ENCODE measurements around the gene MFSD12. TPM values are rescaled to one million over a fixed set of nuclear protein-coding genes. Genes with fewer than 3 reads are reported as not detected.

The MFSD12 gene
- total RNA-seq, 1 donor from 2014 or later, result 76.9 TPM

DNA sequence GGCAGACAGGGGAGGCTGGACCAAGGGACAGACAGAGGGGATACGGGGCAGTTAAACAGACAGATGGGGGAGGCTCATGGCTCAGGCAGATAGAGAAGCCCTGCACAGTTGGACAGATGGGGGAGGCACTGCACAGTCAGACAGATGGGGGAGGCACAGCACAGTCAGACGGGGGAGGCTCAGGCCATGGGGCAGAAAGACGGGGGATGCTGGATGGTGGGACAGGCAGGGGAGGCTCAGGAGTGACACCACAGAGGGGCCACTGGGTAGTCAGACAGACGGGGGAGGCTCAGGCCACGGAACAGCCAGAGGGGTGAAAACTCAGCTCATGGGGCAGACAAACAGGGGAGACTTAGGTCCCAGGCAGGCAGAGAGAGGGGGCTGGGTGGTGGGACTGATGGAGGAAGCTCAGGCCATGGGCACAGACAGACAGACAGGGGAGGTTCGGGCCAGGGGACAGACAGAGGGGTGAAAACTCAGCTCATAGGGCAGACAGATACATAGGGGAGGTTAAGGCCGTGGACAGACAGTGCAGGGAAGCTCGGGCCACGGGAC is 886 bp downstream of the MFSD12 start:
- intact Hi-C loops (cut with micrococcal nuclease), result loop anchor here (2.0 to 10.0 kb wide), 5 partner anchors 49 to 508 kb away; partner anchors contain the start of genes APBA3, CACTIN, FZR1 and MRPL54
- ChIA-PET POLR2A (interaction anchor here (0.5 to 3.0 kb wide), 12 partner anchors 10 to 1963 kb away, joined by 3 to 13 read pairs (median 4); partner anchors contain the start of gene MRPL54), CTCF (interaction anchor here (1.0 to 6.0 kb wide), 3 partner anchors 11 to 109 kb away, joined by 3 to 37 read pairs (median 3); partner anchors contain the start of gene GIPC3)
- H3K4me1 Mint-ChIP-seq, result peaks cover 64% of the 10 kb centered on the region
- ATAC-seq (ENCODE audit: low read depth) (no peak), DNase-seq (no peak)
- H3K27me3 Mint-ChIP-seq, result no peaks in the 10 kb centered on the region
- H3K36me3 Mint-ChIP-seq (ENCODE audit: low read depth), result peaks cover 6% of the 10 kb centered on the region
- H3K9me3 Mint-ChIP-seq, result no peaks in the 10 kb centered on the region
- H3K27ac Mint-ChIP-seq, result peak overlapping the region; percentile 81
- peak overlapping the region; percentile 89 for H3K4me3 Mint-ChIP-seq
- TF ChIP-seq, protein P1, sequence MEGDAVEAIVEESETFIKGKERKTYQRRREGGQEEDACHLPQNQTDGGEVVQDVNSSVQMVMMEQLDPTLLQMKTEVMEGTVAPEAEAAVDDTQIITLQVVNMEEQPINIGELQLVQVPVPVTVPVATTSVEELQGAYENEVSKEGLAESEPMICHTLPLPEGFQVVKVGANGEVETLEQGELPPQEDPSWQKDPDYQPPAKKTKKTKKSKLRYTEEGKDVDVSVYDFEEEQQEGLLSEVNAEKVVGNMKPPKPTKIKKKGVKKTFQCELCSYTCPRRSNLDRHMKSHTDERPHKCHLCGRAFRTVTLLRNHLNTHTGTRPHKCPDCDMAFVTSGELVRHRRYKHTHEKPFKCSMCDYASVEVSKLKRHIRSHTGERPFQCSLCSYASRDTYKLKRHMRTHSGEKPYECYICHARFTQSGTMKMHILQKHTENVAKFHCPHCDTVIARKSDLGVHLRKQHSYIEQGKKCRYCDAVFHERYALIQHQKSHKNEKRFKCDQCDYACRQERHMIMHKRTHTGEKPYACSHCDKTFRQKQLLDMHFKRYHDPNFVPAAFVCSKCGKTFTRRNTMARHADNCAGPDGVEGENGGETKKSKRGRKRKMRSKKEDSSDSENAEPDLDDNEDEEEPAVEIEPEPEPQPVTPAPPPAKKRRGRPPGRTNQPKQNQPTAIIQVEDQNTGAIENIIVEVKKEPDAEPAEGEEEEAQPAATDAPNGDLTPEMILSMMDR (IDR thresholded peaks at IDR 0.05), result no peak

DNA sequence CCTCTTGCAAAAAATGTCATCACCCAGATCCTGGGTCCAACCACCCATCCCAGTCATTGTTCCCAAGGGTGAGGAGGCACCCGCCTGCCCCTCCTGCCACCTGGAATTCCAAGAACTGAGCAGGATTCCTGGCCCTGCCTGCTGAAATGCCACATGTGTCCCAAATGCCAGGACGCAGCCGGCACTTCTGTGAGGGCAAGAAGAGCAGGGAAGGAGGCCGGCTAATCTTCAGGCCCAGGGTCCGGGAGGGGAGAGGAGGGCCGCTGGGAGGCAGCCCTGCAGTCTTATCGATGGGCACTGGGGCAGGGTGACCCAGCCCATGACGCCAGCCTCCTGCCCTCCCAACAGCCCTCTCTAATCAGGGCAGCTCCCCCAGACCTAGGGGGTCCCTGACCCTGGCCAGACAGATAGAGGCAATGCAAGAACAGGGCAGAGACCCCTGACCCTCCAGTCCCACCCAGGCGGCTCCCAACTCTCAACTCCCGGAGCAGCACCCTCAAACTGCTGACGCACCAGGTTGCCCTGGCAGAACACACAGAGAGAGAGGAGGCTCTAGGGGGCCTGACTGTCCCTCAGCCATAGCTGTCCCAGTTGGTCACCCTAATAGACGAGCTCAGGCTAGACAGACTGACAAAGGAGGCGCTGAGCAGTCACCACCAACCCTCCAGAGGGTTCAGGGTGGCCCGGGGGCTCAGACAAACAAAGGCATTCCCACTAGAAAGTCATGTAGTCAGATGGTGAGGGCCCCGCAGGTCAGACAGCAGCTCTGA is 1.5 kb downstream of the MFSD12 start:
- Mint-ChIP-seq H3K9me3 (no peaks in the 10 kb centered on the region), H3K27ac (peak overlapping the region; percentile 81), H3K4me1 (peaks cover 67% of the 10 kb centered on the region), H3K27me3 (no peaks in the 10 kb centered on the region), H3K36me3 (ENCODE audit: low read depth) (peaks cover 7% of the 10 kb centered on the region), H3K4me3 (peak overlapping the region; percentile 89)
- TF ChIP-seq, protein P1 (IDR thresholded peaks at IDR 0.05), result no peak
- intact Hi-C loops (cut with micrococcal nuclease), result loop anchor here (2.0 to 10.0 kb wide), 5 partner anchors 49 to 509 kb away; partner anchors contain the start of genes APBA3, CACTIN, FZR1 and MRPL54
- POLR2A ChIA-PET, result interaction anchor here (0.5 to 3.0 kb wide), 10 partner anchors 9 to 1963 kb away, joined by 3 to 13 read pairs (median 4); partner anchors contain the start of gene MRPL54
- no peak for DNase-seq
- CTCF ChIA-PET, result interaction anchor here (6.0 kb wide), 1 partner anchor 10 kb away, joined by 37 read pairs; no protein-coding TSS in a partner anchor
- no peak for ATAC-seq (ENCODE audit: low read depth)

DNA sequence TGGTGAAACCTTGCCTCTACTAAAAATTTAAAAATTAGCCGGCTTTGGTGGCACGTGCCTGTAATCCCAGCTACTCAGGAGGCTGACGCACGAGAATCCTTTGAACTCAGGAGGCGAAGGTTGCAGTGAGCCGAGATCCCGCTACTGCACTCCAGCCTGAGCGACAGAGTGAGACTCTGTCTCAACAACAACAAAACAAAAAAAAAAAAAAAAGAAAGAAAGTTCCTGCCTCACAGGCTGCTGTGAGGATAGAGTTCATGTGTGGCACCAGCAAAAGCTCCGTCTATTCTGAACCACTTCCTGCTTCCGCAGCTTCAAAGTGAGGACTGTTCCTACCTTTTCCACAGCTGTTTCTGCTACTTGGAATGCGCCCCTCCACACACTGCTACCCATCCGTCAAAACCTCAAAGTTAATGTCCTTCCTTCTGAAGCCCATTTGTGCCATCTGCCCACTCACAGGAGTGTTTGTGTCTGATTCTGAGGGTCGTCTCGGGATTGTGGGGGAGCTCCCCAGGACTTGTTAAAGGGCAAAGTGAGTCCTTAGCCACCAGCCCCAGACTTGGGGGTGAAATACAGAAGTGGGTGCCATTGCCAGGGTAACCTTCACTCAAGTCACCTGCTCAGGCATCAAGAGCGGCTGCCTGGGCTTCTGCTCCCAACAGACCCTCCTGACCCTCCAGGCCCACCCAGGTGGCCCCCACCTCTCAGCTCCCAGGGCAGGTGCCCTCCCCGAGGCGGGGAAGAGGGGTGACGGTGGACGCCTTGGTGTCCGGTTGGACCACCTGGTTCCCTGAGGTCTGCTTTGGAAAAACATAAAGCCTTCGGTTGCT is 2.9 kb downstream of the MFSD12 start:
- Mint-ChIP-seq H3K27ac (peak overlapping the region; percentile 86), H3K4me1 (peaks cover 65% of the 10 kb centered on the region), H3K9me3 (no peaks in the 10 kb centered on the region), H3K36me3 (ENCODE audit: low read depth) (peaks cover 11% of the 10 kb centered on the region), H3K4me3 (peak overlapping the region; percentile 71), H3K27me3 (no peaks in the 10 kb centered on the region)
- ATAC-seq (ENCODE audit: low read depth) (no peak), DNase-seq (no peak)
- TF ChIP-seq, protein P1 (IDR thresholded peaks at IDR 0.05), result no peak
- ChIA-PET POLR2A (interaction anchor here (0.8 to 1.5 kb wide), 5 partner anchors 10 to 38 kb away, joined by 3 to 13 read pairs (median 4); partner anchors contain the start of gene HMG20B), CTCF (interaction anchor here (0.7 to 6.0 kb wide), 2 partner anchors 9 to 11 kb away, joined by 4 to 37 read pairs; no protein-coding TSS in a partner anchor)
- intact Hi-C loops (cut with micrococcal nuclease), result loop anchor here (5.0 to 10.0 kb wide), 4 partner anchors 47 to 510 kb away; partner anchors contain the start of genes APBA3, FZR1, MRPL54 and TBXA2R

DNA sequence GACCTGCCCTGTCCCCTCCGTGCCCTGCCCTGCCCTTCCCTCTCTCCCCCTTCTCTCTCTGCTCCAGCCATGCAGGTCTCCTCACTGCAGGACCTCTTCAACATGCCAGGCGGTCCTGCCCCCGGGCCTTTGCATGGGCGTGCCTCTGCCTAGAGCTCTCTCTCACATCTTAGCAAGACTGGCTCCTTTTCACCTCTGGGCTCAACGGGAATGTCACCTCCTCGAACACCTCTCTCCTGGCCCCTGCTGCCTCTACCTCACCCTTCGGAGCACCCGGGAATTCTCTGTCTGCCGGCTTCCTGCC is 5.6 kb downstream of the MFSD12 start:
- peak overlapping the region; percentile 9 for H3K27ac Mint-ChIP-seq
- no peaks in the 10 kb centered on the region for H3K9me3 Mint-ChIP-seq
- ATAC-seq (ENCODE audit: low read depth) (no peak), DNase-seq (no peak)
- intact Hi-C loops (cut with micrococcal nuclease), result loop anchor here (10.0 kb wide), 1 partner anchor 513 kb away; the partner anchor contains the start of gene ZBTB7A
- POLR2A ChIA-PET, result interaction anchor here (0.7 to 0.9 kb wide), 3 partner anchors 21 to 429 kb away, joined by 3 to 6 read pairs (median 6); partner anchors contain the start of genes FZR1 and HMG20B
- peaks cover 20% of the 10 kb centered on the region for H3K36me3 Mint-ChIP-seq (ENCODE audit: low read depth)
- no peak overlapping the region for H3K4me3 Mint-ChIP-seq
- H3K27me3 Mint-ChIP-seq, result no peaks in the 10 kb centered on the region
- CTCF ChIA-PET, result no interaction called here
- H3K4me1 Mint-ChIP-seq, result peaks cover 51% of the 10 kb centered on the region
- TF ChIP-seq, protein P1 (IDR thresholded peaks at IDR 0.05), result no peak

Data from activated B cell treated with CpG ODN at 0.5 μM for 24 hours (primary cell).